HG02759 (cell line): Measurements from ENCODE around the gene LRRC8C.

Source experiments
- ATAC-seq: cut with Tn5 transposase; IDR thresholded peaks from one replicate; pipeline ENCODE4 v1.9.1; 2021; ENCODE audit warnings: mild to moderate bottlenecking, moderate library complexity; ENCODE audit not compliant: unreplicated experiment

The LRRC8C gene

DNA sequence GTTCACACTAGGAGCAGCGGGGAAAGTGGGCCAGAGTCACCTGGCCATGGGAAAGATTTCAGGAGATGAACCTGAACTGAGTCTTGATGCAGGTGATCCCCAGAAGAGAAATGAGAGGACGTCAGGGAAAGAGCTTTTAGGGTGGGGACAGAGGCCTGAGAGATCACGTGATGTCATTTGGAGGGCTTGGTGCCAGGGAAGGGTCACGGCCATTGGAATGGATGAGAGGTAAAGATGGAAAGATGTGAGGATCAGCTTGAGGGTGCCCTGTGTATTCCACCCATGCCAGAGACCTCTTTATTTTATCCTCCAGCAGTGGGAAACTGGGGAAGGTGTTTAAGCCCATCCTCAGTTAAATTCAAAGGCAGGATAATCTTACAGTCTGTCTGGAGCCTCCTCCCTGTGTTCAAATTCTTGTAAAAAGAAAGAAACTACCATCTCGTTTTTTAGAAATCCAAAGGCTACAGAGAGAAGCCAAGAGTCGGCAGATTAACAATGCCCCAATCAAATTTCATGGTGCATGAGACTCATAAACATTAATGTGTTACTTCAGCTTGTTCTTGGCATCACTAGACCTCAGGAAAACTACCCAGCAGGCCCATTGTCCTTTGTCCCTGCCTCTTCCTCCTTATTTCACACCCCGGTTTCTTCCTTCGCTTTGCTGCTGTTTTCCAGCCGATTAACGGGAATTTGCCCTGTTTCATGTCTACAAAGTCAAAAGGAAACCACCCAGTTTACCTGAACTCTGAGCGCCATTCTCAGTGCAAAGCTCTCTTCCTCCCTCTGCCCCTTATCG lies 94.8 kb downstream of the LRRC8C start:
- no peak for ATAC-seq

GRCh38 chr1:89728381-89728780 lies 95.5 kb downstream of the LRRC8C start:
- ATAC-seq: no peak

- ATAC-seq: no peak
These were observed 99.3 kb downstream of the LRRC8C start for GRCh38 chr1:89732206-89732605.

GRCh38 chr1:89732643-89733222 lies 99.8 kb downstream of the LRRC8C start:
- no peak for ATAC-seq

DNA sequence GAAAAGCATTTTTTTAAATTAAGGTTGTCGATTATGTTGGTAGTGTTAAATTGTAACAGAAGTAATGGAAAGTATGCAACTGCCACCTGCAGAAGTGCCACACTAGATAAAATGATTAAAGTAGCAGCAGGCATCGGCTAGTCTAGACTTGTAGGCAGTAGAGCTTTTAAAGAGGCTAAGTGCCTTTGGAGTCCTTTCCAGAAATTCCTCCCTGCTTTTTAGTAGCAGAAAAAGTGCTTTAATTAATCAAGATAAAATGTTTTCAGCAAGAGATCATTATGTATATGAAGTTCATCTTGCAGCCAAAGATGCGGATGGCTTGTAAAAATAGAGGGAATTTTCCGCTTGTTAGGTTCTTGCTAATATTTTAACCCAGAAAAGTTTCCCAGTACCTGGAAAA lies 100.8 kb downstream of the LRRC8C start:
- no peak for ATAC-seq

DNA sequence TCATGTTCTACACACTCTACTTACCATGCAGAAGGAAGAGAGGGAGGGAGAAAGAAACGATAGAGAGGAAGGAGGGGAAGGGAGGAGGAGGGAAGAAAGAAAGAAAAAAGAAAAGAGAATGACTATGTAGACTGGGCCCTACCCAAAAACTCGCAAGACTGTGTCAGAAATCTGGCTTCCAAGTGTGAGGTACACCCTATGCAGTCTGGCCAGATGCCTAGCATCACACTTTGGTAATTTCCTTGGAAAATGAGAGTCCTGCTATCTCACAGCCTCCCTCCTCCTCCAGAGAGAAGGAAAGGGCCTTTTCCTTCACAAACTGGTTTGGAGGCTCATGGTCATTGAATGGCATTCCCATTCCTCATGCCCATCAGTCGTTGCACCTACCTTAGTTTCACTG lies 101.5 kb downstream of the LRRC8C start:
- no peak for ATAC-seq

- ATAC-seq: no peak
These were observed 102.6 kb downstream of the LRRC8C start for GRCh38 chr1:89735479-89735878.

- ATAC-seq: no peak
These were observed 104.2 kb downstream of the LRRC8C start for GRCh38 chr1:89736937-89737733.

GRCh38 chr1:89737985-89738510 lies 105.1 kb downstream of the LRRC8C start:
- ATAC-seq: no peak

GRCh38 chr1:89739013-89739843 lies 106.3 kb downstream of the LRRC8C start:
- peak; percentile 80 for ATAC-seq

DNA sequence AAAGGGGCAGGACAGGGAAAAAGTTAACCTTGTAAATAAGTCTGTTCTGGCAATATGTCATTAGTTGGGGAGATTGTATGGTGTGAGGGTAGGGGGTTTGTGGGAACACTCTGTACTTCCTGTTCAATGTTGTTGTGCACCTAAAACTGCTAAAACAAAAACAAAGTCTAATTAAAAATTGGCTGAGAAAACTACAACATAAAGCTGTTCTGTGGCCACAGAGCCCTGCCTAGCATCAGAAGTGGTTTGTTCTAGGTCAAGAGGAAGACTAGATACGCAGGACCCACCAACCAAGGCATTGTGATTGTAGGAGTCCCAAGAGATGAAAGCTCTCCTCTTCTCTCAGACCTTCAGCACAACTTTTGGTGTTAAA lies 106.9 kb downstream of the LRRC8C start:
- ATAC-seq: no peak

DNA sequence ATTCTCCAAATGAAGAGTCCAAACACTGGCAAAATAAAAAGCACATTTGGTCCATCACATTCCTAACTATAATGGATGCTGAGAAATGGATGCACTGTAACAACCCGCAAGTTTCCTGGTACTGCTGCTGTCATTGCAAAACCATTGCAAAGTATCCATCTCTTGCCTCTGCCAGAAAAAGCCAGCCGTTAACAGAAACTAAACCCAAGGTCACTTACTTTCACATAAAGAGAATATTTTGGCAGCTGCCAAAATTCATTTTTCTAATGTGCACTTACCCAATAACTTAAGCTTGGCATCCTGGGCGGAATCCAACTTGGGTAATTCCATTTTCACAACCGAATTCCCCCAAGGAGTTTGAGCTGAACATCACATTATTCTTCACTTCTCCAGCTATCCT lies 110.9 kb downstream of the LRRC8C start:
- no peak for ATAC-seq

- ATAC-seq: no peak
These were observed 113.7 kb downstream of the LRRC8C start for GRCh38 chr1:89746424-89747149.

DNA sequence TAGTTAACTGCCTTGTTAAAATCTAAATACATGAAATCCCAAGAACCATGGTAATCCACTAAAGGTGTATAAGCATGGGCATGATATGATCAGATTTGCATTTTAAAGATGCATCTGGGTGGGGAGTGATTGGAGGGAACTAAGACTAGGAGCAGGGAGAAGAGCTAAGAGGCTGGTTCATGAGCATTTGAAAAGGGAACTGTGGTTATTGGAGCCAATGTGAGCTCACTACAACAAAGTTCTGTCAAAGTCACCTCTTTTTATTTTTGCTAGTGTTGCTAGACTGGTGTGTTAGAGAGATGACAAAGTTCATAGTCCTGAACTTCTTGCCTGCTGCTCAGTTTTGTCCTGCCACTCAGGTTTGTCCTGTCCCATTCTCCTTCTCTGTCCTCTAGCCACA lies 120.8 kb downstream of the LRRC8C start:
- no peak for ATAC-seq

DNA sequence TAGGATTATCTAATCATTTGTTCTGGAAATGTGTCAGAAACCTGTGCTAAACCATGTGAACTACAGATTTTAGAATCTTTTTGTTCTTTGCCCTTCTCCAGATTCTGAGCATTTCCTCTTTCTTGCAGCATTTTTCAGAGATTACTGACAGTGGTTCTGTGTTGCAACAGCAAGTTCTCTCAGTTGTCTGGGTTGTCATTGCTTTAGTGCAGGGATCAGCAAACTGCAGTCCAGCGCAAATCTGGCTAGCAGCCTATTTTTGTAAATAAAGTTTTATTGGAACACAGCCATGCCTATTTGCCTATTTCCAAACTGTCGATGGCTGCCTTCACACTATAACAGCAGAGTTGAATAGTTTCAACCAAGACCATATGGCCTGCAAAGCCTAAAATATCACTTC lies 121.6 kb downstream of the LRRC8C start:
- no peak for ATAC-seq

GRCh38 chr1:89755591-89755990 lies 122.7 kb downstream of the LRRC8C start:
- ATAC-seq: no peak

DNA sequence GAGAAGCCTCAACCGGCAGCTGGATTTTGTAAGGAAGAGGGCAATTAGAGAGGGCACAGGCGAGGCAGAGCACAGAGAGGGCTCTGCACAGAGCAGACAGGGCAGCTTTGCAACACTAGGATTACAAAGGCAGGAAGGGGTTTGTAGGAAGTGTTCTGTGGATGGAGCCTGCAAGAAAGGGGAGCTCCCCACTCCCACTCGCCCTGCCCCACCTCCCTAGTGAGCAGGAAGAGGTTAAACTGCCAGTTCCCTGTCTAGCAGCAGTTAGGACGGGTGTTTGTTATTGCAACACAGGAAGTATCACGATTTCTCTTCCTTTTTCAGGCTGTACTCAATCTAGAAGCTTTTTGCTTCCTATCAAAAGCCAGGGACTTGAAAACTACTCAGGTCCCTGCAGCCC lies 124.6 kb downstream of the LRRC8C start:
- ATAC-seq: peak; percentile 77

DNA sequence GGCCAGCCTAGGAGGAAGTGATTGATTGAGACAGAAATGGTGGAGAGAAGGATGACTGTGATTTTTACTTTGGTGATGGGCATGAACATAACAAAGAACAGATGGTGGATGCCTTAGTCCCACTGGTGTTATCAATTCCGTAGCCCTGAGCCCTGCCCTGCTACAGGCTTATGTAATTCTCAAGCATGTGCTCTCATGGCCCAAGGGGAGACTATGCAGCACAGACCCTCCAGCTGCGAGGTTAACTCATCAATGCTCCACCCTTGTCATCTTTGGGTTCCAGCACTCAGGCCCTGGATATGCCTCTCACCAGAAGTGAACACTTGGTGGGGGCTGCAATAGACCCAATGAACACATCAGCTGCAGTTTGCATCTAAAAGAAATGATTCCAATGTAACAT lies 125.2 kb downstream of the LRRC8C start:
- ATAC-seq: no peak

DNA sequence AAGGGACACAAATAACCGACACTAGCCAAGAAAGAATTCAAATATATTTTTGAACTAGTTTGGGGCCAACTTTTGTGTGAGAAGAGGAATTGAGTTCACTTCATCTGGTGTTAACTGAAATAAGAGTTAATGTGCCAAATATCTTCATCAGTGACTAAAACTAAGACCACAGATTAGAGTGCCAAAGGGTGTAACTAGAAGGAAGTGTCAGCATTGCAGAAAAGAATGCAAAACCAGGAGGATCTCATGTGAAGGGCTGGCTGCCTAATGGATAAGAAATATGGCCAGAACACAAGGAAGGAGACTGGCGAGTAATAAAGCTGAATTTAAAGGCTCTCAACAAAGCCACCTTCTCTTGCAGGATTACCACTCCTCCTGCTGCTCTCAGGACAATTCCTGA lies 126.1 kb downstream of the LRRC8C start:
- no peak for ATAC-seq

GRCh38 chr1:89760496-89760895 lies 127.6 kb downstream of the LRRC8C start:
- no peak for ATAC-seq
